ENCODE results near the gene TAGAP.

The TAGAP gene

DNA sequence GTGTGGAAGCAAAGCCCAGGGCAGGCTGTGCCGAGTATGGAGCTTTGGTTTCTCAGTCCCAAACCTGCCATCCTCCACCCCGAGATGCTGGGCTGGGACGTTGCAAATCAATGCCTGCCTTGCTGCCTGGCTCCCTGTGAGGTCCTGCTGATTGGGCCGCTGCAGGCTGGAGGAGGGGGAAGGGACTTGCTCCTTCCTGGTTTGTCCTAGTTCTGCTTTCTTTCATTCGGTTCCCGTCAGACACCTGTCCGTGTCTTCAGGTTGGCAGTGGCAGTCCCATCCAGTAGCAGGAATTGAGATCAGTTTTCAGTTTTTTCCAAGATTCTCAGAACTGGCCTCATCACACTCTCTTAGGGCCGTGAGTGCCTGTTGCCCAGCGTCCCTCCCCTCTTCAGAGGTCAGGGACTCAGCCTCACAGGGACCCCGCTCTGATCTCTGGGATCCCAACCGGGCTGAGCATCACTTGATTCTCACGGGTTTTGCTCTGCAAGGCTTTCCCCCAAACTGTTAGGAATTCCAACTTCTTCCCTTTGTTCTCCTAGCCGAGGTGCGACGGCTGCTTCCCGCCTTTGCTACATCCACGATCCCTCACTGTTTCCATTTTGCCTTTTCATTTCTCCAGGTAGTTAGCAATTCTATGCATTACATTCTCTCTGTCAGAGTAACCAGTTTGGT, 24.2 kb upstream of the TAGAP start:
- no peak for DNase-seq

DNA sequence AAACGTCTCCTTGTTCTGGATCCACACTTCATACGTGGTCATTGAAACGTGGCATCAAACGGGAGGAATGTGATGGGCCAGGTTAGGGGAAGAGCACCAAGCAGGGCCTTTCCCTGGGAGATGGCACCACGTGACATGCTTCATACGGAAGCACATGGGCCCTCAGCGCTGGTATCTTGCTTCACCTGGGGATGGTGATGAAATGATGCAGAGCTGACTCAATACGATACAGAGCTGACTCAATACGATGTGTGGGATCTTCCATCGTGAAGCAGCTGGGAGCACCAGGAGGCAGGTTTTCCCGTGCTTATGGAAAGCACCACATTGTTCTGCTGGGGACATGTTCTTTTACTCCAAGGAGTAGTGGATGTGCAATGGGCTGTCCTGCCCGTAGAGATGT, 22.5 kb upstream of the TAGAP start:
- no peak for DNase-seq

DNA sequence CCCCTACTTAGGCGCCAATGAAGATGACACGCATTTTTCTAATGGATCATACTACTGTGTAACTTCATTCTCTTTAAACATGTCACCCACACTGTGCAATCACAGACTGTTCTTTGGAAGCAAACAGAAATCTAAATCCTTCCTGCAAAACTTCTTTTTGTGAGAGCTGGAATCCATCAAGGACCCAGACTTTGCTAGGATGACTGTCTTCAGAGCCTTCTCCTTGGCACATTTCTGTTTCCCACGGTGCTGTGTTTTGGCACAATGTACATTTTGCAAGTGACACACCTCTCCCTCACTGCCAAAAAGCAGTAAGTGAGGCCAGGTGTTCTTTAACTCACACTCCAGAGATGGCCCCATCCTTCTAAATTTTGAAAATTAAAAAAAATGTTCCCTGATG, 21.7 kb upstream of the TAGAP start:
- DNase-seq = no peak

DNA sequence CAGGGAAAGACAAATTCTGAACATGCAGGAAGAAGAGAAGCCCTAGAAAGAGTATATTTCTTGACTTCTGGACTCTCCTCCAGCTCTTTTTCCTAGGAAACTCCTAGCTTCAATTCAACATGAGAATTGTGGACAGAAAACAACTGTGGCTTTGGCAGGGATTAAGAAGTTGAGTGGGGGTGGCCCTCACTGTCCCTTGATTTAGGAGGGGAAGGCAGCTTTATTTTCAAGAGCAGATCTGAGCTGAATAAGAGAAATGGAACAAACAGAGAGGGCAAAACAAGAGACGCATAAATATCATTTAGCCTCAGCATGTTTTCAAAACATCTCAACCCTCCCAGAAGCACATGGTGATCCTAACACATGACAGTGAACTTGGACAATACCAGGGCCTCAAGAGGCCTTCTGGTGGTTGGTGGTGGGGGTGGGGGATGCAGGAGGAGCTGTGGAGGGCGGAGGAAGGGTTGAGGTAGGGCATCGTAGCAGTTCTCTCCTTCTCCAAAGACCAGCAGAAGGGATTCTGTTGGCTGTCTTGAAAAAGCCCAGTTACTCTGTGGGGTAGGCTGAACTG, 21.1 kb upstream of the TAGAP start:
- no peak for DNase-seq

DNA sequence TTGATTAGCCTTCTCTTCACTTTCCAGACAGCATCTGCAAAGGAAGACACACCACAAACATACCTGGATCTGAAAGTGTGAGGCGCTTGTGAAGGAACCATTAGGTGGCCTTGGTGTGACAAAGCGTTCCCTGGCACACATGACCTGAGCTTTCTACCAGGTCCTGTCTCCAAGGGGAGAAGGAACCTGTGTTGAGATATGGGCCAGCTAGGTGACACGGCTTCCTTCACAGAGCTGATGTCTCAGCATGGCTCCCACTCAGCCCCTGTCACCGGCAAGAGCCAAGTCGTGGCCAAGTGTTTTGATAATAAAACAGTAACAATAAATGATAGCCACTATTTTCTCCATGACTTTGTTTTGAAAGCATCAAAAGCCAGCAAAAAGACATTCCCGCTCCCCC, 20.3 kb upstream of the TAGAP start:
- DNase-seq = no peak

DNA sequence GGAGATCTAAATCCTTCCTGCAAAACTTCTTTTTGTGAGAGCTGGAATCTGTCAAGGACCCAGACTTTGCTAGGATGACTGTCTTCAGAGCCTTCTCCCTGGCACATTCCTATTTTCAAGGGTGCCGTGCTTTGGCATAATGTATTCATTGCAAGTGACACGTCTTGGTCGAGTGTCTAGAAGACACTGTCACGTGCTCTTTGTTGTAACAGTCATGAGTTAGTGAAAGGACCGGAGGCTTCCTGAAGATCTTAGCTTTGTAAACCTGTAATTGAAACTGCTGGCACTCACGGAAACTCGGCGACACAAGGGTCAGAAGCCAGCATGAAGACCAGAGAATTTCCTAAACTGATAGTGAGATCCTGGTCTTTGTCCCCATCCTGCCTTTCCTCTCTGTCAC, 19.7 kb upstream of the TAGAP start:
- DNase-seq = no peak

DNA sequence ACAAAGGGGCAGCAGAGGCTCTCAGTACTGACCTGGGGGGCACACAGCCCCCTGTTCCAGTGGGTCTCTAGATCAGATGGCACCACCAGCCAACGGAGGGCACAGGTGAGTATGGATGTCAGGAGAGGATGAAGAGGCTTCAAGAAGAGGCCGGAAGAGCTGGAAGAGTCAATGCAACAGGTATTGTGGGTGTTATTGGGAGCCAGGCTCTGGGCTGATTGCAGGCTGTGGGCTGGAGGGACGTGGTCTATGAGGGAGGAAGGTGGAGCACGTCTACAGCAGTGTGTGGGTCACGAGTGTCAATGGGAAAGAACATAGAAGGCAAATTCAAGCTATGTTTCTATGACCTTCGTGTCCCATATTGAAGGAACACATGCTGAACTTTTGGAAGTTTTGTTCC, 18.8 kb upstream of the TAGAP start:
- no peak for DNase-seq

DNA sequence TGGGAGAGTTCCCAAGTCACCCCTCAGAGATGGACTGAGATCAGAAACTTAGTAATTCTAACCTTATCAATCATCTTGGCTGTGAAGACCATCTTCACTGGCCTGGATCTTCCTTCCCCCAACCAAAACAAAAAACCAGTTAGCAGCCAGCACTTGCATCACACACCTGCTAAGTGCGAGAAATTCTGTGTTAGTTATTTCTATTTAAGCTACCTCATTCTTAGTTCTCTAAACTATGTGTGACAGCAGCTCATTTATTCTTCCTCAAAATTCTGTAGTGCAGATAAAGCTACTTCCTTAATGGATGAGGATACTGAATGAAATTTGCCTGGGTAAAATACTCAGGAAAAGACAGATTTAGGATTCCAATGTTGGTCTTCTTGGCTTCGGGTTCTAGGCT, 18.2 kb upstream of the TAGAP start:
- DNase-seq = no peak

DNA sequence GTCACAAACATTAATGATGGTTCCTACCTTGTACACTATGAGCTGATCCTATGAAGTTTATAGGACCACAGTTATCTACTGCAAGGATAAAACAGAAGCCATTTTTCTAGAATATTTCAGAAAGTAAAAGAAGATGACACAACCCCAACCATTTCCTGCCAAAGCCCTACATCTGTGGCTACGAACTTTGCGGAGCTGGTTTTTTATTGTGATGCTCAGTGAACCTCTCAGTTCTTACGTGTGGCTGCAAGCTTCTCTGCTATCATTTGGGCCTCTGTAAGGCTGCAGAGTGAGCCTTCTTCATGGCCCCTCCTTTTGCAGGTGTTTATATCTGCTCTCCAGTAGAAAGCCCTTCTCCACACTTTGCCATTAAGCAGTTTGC, 17.8 kb upstream of the TAGAP start:
- DNase-seq = no peak

DNA sequence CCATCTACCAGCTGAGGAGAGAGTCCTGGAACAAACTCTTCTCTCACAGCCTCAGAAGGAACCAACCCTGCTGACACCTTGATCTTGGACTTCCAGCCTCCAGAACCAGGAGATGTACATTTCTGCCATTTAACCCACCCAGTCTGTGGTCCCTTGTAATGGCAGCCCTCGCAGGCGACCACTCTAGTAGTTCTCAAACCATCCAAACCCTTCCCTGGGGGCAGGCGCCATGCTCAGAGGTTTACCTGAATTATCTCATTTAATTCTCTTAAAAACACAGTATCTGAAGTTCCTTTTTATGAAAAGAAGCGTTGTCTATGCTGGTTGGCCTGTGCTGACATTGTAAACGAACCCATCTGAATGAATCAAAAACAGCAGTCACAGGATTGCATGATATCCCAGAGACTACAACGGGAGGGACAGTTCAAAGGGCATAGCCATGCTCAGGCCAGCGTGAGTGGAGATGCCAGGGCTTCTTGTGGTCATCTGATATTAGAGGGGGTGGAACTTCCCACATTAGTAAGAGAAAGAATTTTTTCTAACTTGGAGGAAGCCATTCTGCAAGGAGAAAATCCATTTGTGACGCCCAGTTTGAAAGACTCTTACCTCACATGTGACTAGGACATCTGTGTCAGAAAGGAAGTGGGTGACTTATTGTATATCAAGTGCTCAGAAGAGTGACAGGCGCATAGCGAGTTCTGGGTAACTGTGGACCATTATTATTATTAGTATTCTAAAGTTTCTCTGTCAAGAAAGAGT, 17.2 kb upstream of the TAGAP start:
- DNase-seq = no peak

DNA sequence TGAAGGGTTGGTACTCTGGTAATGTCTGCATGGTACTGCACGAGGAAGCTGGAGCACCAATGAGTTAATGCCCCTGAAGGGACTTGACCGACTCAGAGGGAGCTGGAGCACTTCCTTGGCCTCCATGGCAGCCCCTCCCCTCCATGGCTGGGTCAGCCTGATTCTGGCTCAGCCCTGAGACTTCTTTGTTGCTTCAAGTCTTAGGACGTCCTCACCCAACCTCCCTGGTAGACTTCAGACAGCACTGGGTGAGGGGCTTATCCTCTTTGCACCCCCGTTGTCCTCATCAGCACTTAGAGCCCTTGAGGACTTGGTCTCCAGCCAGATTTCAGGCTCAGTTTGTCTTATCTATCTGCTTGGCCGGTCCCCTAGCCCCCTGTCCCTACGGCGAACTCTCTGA, 16.4 kb upstream of the TAGAP start:
- DNase-seq = no peak

DNA sequence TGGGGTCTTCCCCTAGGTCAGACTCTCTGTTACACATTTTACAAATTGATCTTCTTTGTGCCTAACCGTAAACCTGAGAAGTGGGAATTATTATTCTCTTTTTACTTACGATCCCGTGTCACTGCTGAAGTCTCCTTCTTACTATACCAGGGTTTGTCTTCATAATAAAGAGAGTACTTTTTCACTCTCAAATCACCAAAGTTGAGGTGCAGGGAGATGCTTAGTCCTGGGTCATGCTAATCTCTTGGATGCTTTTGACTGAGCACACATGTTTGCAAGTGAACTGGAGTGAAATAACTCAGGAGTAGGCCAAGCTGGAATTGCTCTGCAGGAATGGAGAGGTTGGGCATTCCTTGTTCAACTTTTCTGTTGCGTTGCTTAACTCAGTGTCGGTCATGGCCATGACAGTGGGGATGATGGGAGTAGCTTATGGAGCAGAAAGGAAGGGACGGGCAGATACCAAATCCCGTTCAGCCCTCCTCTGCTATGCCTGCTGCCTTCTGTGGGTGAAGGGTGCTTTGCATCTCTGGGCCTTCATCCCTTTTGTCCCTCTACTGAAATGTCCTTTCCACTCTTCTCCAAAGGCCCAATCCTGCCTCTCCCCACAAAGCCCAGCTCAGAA, 15.2 kb upstream of the TAGAP start:
- DNase-seq = no peak

DNA sequence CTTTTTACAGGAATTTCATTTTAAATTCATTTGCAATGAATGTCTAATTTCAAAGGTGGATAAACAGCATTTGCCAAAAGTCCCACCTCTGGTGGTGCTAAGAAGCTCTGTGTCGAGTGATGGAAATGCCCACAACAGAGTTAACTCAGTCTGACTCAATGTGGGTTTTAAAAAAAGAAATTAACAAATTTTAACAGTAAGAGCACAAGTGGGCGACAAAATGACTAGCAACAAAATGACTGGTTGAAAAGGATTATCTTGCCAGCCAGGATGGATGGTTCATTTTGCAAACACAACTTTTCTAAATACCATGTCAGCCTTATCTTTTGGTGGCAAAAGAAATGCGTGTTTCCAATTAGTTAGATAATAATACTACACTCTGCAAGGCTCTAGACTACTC, 14.3 kb upstream of the TAGAP start:
- no peak for DNase-seq

DNA sequence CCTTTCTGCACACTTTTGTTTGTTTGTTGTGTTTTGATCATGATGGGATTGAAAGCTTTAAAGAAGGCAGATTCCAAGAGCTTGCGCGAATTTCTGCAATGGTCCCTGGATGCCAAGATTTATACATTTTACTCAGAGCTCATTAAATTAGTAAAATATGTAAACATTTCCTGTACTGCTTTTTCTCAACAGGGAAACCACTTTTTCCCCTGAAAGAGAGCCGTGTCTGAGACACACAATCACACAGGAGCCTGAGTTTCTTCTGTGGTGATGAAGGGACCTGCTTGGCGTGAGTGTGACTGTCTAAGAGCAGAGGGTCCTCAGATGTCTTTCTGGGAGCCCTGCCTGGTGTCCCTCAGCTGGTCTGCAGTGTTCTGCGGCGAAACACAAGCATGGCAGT, 12.1 kb upstream of the TAGAP start:
- DNase-seq = no peak

DNA sequence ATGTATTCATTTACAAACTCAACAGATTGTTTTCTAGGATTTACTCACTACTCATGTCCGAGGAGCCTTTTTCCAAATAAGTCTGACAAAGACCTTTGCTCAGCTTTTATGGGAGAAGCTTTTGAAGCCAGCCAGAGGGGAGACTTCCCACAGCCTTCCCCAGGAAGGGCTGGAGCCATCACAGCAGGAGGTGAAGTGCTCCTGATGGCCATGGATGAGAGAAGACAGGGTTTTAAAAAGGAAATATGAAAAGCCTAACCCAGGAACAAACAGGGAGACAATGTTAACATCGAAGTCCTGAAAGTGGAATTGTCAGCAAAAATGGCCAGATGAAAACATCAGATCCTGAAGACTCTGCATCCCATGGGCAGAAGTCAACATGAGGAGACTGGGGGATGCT, 11.6 kb upstream of the TAGAP start:
- peak; percentile 37 for DNase-seq

DNA sequence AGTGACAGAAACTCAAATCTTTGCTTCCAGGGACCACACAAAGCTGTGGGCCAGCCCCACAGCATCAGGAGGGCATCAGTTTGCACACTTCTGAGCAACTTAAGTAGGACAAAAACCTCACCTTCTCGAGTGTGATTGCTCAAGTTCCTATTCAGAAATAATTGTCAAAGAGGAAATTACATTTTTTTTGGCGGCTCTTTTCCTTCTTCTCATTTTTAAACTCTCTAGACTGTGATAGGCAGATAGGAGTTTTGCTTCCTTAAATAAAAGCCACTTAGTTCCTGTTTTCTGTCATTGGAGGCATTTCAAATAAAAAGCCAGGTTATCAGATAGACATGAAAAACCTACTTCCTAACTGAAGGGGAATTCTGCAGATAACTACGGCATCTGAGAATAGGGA, 11.2 kb upstream of the TAGAP start:
- no peak for DNase-seq

DNA sequence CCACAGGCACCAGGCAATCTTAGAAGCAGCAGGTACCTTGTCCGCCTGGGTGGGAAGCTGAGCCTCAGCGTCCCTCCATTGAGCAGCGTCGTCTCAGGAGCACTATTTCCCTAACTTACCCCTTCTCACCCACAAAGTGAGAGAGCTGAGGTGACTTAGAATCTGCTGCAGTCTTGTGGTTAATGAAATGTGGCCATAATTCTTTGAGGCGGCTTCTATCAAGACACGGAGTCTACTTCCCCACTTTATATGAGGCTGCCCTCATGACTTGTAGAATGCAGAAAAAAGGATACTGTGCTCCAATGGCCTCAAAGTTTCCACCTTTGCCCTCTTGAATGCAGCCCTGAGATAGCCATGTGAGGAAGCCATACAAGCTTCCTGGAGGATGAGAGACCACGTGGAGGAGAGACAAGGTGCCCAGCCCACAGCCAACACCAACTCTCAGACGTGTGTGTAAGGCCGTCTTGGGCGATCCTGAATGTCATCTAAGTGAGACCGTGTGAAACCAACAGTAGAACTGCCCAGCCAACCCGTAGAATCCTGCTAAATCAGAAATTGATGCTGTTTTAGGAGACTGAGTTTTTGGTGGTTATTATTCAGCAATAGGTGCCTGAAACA, 9.1 kb upstream of the TAGAP start:
- DNase-seq = no peak

DNA sequence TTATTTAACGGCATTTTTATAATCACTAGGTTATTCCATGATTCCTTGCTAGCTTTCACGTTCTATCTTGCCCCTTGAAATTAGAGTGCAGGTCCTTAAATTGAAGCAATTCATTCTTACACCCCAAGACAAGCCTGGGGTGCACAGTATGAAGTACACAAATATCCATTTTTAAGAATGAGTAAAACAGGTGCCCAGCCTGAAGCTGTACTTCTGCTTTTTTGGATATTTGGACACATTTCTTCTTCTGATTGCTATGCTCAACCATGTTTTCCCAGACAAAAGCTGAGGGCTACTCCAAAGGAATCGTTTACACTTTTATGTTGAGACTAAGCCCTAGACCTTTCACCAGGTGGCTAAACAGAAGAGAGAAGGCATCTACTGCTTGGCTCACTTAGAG, 7.9 kb upstream of the TAGAP start:
- no peak for DNase-seq

DNA sequence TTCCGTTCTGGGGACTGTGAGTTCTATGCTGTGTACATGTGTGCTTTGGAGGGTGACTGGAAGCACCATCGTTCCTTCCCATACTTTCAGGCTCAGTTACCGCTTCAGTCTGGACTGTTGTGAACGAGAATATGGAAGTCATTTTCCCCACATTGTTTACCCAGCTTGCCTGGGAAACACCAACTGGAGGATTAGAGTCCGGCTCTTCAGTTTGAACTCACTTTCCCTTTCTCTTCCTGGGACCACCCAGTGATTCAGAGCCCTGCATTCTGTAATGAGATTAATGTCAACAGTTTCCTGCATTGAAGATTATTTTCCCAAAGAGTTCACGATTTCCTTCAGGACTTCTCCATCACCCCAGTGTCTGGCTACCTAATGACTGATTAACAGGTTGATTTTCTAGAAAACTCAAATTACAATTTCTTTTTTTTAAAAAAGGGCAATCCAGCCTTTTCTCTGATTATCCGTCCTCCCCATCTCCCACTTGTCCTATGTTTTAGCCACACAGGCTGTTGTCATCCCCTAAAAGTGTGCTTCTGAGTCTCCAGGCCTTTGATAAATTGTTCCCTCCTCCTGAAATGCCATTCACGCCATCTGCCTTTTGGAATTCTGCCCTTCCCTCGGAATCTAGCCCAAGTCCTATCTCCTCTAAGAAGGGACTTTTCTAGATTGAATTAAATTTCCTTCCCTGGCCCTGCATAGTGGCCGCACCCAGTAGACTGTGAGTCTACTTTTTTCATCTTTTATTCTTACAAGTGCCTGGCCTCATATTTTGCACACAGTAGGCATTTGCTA, 3.3 kb upstream of the TAGAP start:
- DNase-seq = no peak

DNA sequence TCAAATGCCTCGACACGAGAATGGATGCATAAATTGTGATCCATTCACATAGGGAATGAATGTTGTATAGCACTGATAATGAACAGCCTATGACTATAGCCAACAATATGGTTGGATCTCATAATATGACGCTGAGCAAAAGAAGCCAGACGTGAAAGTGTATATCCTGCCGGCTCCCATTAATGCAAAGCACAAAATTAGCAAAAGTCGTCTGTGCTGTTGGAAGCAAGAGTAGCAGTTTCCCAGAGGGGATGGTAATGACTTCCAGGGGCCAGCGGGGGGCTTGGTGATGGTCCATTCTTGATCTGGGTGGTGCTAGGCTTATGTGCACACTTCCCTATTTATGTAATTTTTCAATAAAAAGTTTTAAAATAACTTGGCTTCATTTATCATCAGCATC, 1.0 kb upstream of the TAGAP start:
- DNase-seq = no peak

DNA sequence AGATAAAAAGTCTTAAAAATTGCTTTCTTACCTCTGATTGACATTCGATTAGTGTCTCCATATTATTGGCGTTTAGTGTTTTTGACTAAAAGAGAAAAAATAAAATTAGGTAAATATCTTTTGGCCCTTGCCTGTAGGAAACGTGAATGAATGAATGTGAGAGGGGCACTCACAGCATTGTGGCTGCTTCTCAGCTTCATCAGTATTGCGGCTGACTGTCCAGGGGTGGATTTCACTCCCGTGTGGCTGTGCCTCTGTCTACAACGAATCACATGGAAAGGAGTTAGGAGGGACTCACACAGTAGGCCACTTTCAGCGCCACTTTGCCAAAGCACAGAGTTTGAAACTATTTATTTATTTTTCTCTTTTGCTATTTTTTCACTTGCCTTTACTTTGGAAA, 844 bp downstream of the TAGAP start:
- DNase-seq = no peak

DNA sequence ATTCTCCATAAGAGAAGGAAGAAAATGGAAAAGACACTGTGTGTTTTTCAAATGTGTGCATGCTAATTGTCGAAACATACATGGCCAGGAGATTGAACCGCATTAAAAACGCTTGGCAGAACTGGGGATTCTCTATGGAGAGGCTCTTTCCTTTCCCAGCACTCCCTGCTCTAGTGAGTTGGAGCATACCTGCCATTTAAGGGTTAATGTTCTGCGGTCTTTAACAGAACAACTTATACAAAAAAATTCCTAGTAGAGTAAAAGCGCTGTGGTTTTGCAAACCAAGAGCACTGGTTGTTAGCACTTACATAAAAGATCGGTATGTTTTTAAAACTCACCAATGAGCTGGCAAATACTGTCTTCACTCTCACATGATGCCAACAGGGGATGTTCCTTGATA, 1.5 kb downstream of the TAGAP start:
- DNase-seq = no peak

DNA sequence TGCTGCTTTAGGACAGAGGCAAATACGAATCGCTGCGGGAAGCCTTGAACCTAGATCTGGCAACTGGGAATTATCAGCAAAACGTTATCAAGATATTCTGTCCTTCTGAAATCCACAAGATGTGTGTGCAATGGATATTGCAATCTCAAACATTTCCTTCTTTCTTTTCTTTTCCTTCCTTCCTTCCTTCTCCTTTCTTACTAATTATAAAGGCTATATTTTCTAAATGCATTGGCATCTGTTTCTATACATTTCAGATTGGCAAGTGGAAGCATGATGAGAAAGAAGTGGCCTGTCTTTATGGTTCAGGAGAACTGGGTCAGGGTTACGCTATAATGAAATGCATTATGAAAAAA, 2.0 kb downstream of the TAGAP start:
- DNase-seq = no peak

All from activated CD8-positive, alpha-beta memory T cell treated with anti-CD3 and anti-CD28 coated beads, Interleukin-2, amount 50 U/mL, for 48 hours (primary cell).